GM19372 (cell line): ENCODE measurements around the gene SMARCA2.

Experiments
- ATAC-seq: cut with Tn5 transposase; IDR thresholded peaks from one replicate; pipeline ENCODE4 v1.9.1; 2021; ENCODE audit warnings: mild to moderate bottlenecking, low read depth, moderate library complexity; ENCODE audit not compliant: unreplicated experiment

SMARCA2 gene

DNA sequence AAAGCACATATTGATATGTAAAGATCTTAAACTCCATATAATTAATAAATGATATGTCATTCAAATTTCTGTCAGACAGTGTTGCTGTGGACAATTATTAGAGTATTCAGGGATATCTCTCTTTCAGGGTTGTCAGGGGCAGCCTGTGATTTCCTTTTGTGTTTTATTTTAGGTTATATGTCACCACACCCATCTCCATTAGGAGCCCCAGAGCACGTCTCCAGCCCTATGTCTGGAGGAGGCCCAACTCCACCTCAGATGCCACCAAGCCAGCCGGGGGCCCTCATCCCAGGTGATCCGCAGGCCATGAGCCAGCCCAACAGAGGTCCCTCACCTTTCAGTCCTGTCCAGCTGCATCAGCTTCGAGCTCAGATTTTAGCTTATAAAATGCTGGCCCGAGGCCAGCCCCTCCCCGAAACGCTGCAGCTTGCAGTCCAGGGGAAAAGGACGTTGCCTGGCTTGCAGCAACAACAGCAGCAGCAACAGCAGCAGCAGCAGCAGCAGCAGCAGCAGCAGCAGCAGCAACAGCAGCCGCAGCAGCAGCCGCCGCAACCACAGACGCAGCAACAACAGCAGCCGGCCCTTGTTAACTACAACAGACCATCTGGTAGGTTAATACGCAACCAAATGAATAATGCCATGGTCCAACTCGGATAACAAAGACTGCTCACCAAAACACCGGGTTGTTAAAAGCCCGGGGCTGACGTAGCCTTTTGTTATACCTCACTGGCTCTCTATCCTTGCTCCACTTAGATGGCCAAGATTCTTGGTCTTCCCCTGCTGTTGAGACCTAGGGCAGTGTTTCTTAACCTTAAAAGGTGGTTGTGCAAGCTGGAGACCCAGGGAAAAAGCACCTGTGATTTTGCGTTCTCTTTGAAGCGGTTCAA, 24.4 kb downstream of the SMARCA2 start:
- no peak for ATAC-seq

DNA sequence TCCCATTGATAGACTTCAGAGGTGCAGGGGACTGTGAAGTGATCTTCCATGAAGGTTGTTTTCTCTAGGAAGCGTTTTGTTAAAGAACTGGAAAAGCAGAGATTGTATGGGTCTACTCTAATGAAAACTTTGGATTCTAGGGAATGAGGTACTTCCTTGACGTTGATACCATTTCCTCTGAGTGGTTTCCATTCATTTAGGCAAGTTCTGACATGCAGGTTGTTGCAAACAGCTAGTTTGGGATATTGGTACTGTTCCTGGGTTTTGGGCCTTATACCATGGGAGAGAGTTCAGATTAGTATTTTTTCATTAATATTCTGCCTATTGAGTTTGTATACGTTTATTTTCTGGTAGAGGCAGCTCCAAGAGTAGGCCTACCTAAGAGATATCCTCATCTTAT, 25.7 kb downstream of the SMARCA2 start:
- ATAC-seq = no peak

DNA sequence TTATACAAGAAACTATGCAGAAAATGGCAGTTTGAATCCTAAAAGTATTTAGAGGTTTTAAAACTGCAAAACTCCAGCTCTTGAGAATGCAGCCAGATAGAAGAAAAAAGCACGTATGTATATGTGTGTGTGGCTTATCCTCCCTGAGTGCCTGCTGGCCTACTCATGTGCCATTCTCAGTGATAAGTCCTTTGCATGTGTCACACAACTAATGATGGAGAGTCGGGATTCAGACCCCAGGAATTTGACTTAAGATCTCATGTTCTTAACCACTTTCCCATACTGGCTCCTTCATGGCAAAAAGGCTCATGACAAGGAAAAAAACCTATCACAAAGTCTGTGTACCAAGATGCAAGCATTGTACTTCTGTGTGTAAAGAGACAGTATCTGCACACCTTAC, 26.6 kb downstream of the SMARCA2 start:
- no peak for ATAC-seq

DNA sequence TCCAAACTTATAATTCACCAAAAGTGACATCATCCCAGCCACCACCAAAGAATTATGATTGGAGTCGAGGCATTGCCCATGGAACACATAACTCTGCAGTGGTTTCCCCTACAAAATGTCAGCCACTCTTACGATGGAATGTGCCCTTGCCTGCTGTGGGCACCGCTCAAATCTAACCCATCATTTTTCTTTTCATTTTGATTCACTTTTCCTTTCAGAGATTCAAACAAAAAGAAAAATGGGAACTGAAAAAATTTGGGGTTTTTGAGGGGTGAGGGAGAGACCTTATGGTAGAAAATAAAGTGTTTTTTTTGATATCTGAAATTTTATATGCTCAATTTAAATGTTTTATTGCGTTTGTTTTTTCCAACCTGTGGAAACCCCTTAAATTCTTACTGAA, 28.1 kb downstream of the SMARCA2 start:
- ATAC-seq = no peak

DNA sequence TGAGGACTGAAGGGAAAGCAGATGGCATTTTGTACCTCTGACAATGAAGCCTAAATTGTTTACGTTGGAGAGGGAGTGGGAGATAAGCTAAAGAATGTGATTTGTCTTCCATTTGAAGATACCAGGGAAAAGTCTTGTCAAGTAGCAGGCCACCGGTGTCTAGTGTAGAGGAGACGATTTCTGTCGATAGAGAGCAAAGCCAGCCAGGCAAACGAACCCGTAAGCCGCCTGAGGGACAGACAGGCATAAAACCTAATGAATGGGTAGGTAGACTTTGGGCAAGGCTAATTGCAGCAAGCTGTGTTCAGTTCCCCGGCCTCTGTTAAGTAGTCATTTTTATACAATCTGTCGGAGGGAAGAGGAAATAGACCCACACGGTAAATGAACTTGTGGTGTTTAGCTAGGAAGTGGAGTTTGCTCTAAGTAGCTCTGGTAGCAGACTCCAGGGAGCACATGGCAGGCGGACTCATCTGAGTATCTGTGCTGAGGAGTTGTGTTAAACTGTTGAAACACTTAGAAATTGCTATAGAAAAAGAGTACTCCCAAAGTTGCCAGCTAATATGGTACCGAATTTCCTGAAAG, 28.8 kb downstream of the SMARCA2 start:
- ATAC-seq = no peak

GRCh38 chr9:2047144-2047671, 32.1 kb downstream of the SMARCA2 start:
- ATAC-seq = no peak

DNA sequence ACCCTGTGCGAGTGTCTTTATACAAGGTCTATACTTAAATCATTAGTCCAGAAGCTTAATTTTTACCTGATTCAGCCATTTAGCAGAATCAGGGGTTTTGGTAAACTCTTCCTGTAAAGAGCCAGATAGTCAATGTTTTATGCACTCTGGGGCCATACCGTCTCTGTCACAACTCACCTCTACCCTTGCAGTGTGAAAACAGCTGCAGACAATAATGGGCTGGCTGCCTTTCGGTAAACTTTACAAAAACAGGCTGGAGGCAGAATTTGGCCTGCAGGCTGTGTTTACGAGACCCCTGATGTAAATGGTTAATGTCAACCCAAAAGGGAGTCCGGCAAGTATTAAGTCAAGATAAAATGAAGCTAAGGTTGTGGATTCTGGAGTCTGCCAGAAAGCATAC, 32.8 kb downstream of the SMARCA2 start:
- ATAC-seq = no peak

GRCh38 chr9:2050236-2050635, 35.1 kb downstream of the SMARCA2 start:
- ATAC-seq = no peak

- ATAC-seq = peak; percentile 89
These were observed 39.0 kb downstream of the SMARCA2 start for GRCh38 chr9:2053883-2054845.

- no peak for ATAC-seq
These were observed 40.1 kb downstream of the SMARCA2 start for GRCh38 chr9:2055203-2055658.

GRCh38 chr9:2059274-2059929, 44.3 kb downstream of the SMARCA2 start:
- no peak for ATAC-seq

GRCh38 chr9:2060424-2060823, 45.3 kb downstream of the SMARCA2 start:
- ATAC-seq = no peak

- ATAC-seq = no peak
These were observed 50.6 kb downstream of the SMARCA2 start for GRCh38 chr9:2065704-2066103.

GRCh38 chr9:2066312-2067273, 51.4 kb downstream of the SMARCA2 start:
- ATAC-seq = no peak

DNA sequence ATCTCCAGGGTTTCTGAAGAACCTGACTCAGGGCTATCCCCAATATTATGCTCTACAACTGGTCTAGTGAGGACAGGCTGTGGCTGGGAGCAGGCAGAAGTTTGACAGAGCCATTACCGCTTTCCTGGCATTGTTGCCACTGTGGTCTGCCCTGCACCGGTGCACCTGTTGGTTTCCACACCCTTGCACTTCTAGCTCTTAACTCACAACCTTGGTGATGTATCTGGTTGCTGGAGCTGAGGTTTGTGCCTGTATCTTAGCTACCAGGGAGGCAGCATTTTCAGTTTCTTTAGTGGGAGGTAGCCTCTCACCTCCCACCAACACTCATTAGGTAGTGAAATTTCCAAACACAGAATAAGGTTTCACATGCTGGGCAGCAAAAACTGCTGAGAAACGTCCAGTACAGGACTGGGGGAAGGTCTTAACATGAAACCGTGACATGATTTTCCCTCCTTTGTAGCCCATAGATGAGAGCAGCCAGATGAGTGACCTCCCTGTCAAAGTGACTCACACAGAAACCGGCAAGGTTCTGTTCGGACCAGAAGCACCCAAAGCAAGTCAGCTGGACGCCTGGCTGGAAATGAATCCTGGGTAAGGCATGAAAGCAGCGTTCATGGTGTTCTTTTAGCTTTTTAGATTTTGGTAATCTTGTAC, 57.7 kb downstream of the SMARCA2 start:
- peak; percentile 86 for ATAC-seq

GRCh38 chr9:2082772-2083171, 67.6 kb downstream of the SMARCA2 start:
- no peak for ATAC-seq

GRCh38 chr9:2083479-2083878, 68.3 kb downstream of the SMARCA2 start:
- ATAC-seq = no peak

- no peak for ATAC-seq
These were observed 70.6 kb downstream of the SMARCA2 start for GRCh38 chr9:2085716-2086115.
